Measurements from ENCODE around the gene ZNF12.

DNA sequence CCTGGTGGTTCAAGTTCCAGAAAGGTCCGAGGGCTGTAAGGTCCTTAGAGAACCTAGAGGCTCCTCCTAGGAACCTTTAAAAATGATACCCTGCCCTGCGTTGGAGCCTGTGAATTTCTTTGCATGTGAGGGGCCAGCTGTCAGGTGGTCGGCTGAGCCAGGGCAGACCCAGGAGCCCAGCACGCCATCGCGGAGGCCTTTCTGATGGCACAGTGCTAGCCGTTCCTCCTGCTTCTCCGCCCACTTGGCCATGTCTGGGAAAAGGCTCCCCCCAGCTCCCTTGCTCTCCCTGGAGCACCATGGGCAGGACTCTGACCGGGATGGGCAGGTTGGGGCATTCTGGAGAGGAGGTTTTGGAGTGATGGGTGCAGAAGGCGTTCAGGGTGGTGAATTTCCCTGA lies 62.0 kb downstream of the ZNF12 start:
- TF ChIP-seq EZH2phosphoT487 (IDR thresholded peaks at IDR 0.05; ENCODE audit: insufficient read depth, low read depth): no peak
- no peak for TF ChIP-seq EZH2 (IDR thresholded peaks at IDR 0.05; ENCODE audit: insufficient read depth, poor library complexity, severe bottlenecking)
